H9 (cell line): ENCODE results near the gene HOXD8. TPM values are rescaled to one million over a fixed set of nuclear protein-coding genes. Genes with fewer than 3 reads are reported as not detected.
A peak's percentile ranks its signal among the peaks of the same experiment; 100 is the strongest.

ENCODE experiments used
- DNase-seq: peaks from one replicate; pipeline ENCODE4 v3.0.0-alpha.2; 2017
- H2AFZ ChIP-seq: one replicate; pipeline ENCODE4 v1.6.1; 2013; ENCODE audit warnings: mild to moderate bottlenecking, low read length, control low read depth, moderate library complexity
- H2AK5ac ChIP-seq: 2 replicates; pipeline ENCODE4 v1.6.1; 2013; ENCODE audit warnings: low read length, control low read depth, mixed read lengths; ENCODE audit not compliant: insufficient read length
- H2BK120ac ChIP-seq: one replicate; pipeline ENCODE4 v1.6.1; 2013; ENCODE audit warnings: low read depth, mild to moderate bottlenecking, low read length, control low read depth, inconsistent platforms; ENCODE audit not compliant: poor library complexity, severe bottlenecking
- H2BK12ac ChIP-seq: 2 replicates; pipeline ENCODE4 v1.6.1; 2013; ENCODE audit warnings: low read length, control low read depth, mixed read lengths, low read depth; ENCODE audit not compliant: insufficient read length
- H2BK15ac ChIP-seq: 2 replicates; pipeline ENCODE4 v1.6.1; 2013; ENCODE audit warnings: low read depth, low read length, control low read depth
- H2BK20ac ChIP-seq: one replicate; pipeline ENCODE4 v1.6.1; 2013; ENCODE audit warnings: low read depth, mild to moderate bottlenecking, low read length, control low read depth, inconsistent platforms; ENCODE audit not compliant: poor library complexity, severe bottlenecking
- H2BK5ac ChIP-seq: 2 replicates; pipeline ENCODE4 v1.6.1; 2013; ENCODE audit warnings: low read length, control low read depth, mixed read lengths; ENCODE audit not compliant: insufficient read length
- H3K14ac ChIP-seq: 2 replicates; pipeline ENCODE4 v1.6.1; 2013; ENCODE audit warnings: low read length, control low read depth; ENCODE audit not compliant: insufficient read depth
- H3K18ac ChIP-seq: 2 replicates; pipeline ENCODE4 v1.6.1; 2013; ENCODE audit warnings: low read depth, mild to moderate bottlenecking, mixed read lengths, low read length, control low read depth; ENCODE audit not compliant: insufficient read length
- H3K23ac ChIP-seq: 2 replicates; pipeline ENCODE4 v1.6.1; 2013; ENCODE audit warnings: low read length, control low read depth, mixed read lengths, low read depth; ENCODE audit not compliant: insufficient read length
- H3K23me2 ChIP-seq: 2 replicates; pipeline ENCODE4 v1.6.1; 2013; ENCODE audit warnings: low read depth, mild to moderate bottlenecking, mixed read lengths, low read length, control low read depth; ENCODE audit not compliant: insufficient read length, poor library complexity, severe bottlenecking
- H3K27ac ChIP-seq: 2 replicates; pipeline ENCODE4 v1.5.1; 2013; ENCODE audit warnings: low read length, control low read depth, mixed read lengths, low read depth; ENCODE audit not compliant: insufficient read length
- H3K27me3 ChIP-seq: 2 replicates; pipeline ENCODE4 v1.6.1; 2013; ENCODE audit warnings: low read length, control low read depth, inconsistent platforms; ENCODE audit not compliant: insufficient read depth
- H3K4ac ChIP-seq: 2 replicates; pipeline ENCODE4 v1.6.1; 2013; ENCODE audit warnings: low read depth, mild to moderate bottlenecking, control low read depth, inconsistent platforms, low read length, moderate library complexity
- H3K4me1 ChIP-seq: 2 replicates; pipeline ENCODE4 v1.6.1; 2013; ENCODE audit warnings: low read length, control low read depth, inconsistent platforms; ENCODE audit not compliant: insufficient read depth
- H3K4me2 ChIP-seq: 2 replicates; pipeline ENCODE4 v1.6.1; 2013; ENCODE audit warnings: low read length, control low read depth, mixed read lengths; ENCODE audit not compliant: insufficient read length, insufficient read depth
- H3K56ac ChIP-seq: 2 replicates; pipeline ENCODE4 v1.6.1; 2013; ENCODE audit warnings: low read depth, mild to moderate bottlenecking, mixed read lengths, low read length, control low read depth; ENCODE audit not compliant: insufficient read length
- H3K79me1 ChIP-seq: 2 replicates; pipeline ENCODE4 v1.6.1; 2013; ENCODE audit warnings: low read depth, mild to moderate bottlenecking, moderate library complexity, low read length, control low read depth, inconsistent platforms; ENCODE audit not compliant: insufficient read depth, poor library complexity, severe bottlenecking
- H3K79me2 ChIP-seq: 2 replicates; pipeline ENCODE4 v1.6.1; 2013; ENCODE audit warnings: low read length, control low read depth, inconsistent platforms; ENCODE audit not compliant: insufficient read depth
- H3K9ac ChIP-seq: 2 replicates; pipeline ENCODE4 v1.6.1; 2013; ENCODE audit warnings: low read length, control low read depth, mixed read lengths; ENCODE audit not compliant: insufficient read length; ENCODE audit errors: extremely low read depth
- H3K9me3 ChIP-seq: one replicate; pipeline ENCODE4 v1.6.1; 2013; ENCODE audit warnings: low read depth, low read length, inconsistent platforms; ENCODE audit not compliant: control insufficient read depth
- H3T11ph ChIP-seq: one replicate; pipeline ENCODE4 v1.6.1; 2013; ENCODE audit warnings: mild to moderate bottlenecking, low read length, control low read depth, inconsistent platforms
- H4K20me1 ChIP-seq: one replicate; pipeline ENCODE4 v1.6.1; 2013; ENCODE audit not compliant: control insufficient read depth, insufficient read length, insufficient read depth
- H4K5ac ChIP-seq: 2 replicates; pipeline ENCODE4 v1.6.1; 2013; ENCODE audit warnings: low read depth, mild to moderate bottlenecking, mixed read lengths, low read length, control low read depth; ENCODE audit not compliant: insufficient read length
- H4K8ac ChIP-seq: replicated peaks from 2 replicates; pipeline ENCODE4 v1.6.1; 2013; ENCODE audit warnings: low read length, control low read depth, mixed read lengths, low read depth; ENCODE audit not compliant: insufficient read length
- H4K91ac ChIP-seq: 2 replicates; pipeline ENCODE4 v1.6.1; 2013; ENCODE audit warnings: low read depth, mild to moderate bottlenecking, moderate library complexity, mixed read lengths, low read length, control low read depth; ENCODE audit not compliant: insufficient read length
- H3K27ac Mint-ChIP-seq, 3 experiments: 2 replicates in 2 of 3; 3 replicates in 1 of 3; pipeline ENCODE4 v1.8.0; 2020 to 2021; ENCODE audit warnings: mixed read lengths in 3 of 3, mild to moderate bottlenecking in 1 of 3, moderate library complexity in 1 of 3
- H3K27me3 Mint-ChIP-seq: 2 replicates; pipeline ENCODE4 v1.8.0; 2021; ENCODE audit warnings: low read depth, mild to moderate bottlenecking, moderate library complexity, mixed read lengths
- H3K36me3 Mint-ChIP-seq, 3 experiments: 2 replicates in 2 of 3; 3 replicates in 1 of 3; pipeline ENCODE4 v1.8.0; 2020 to 2021; ENCODE audit warnings: low read depth in 3 of 3, mixed read lengths in 3 of 3; ENCODE audit not compliant: insufficient read depth in 1 of 3
- H3K4me1 Mint-ChIP-seq, 2 experiments: 2 replicates each; pipeline ENCODE4 v1.8.0; 2020; ENCODE audit warnings: mixed read lengths in 2 of 2
- H3K4me3 Mint-ChIP-seq, 2 experiments: 2 replicates in 1 of 2; 3 replicates in 1 of 2; pipeline ENCODE4 v1.8.0; 2020 to 2021; ENCODE audit warnings: mild to moderate bottlenecking in 2 of 2, mixed read lengths in 2 of 2, moderate library complexity in 1 of 2
- H3K9me3 Mint-ChIP-seq, 2 experiments: 2 replicates in 1 of 2; 3 replicates in 1 of 2; pipeline ENCODE4 v1.8.0; 2020; ENCODE audit warnings: mild to moderate bottlenecking in 2 of 2, mixed read lengths in 2 of 2, moderate library complexity in 1 of 2
- WGBS: extraction: QIAGEN DNeasy Blood & Tissue Kit; methylation state at CpG from one replicate; pipeline ENCODE4 v1.1.7; 2013; ENCODE audit warnings: missing lambda C conversion rate, low lambda C conversion rate, mixed read lengths; ENCODE audit not compliant: insufficient read length; ENCODE audit errors: extremely low coverage; 5-methylcytosine and 5-hydroxymethylcytosine counted together
- total RNA-seq: library from RNA; stranded (reverse); gene quantifications from 2 replicates; pipeline ENCODE4 v1.2.1, GENCODE V29; 2021
- TF ChIP-seq, protein P1 (sequence below): fragments of 200-600 bp; sonication (generic); conservative IDR thresholded peaks from 3 replicates; pipeline ENCODE4 v1.8.0; 2021; ENCODE audit warnings: antibody characterized with exemption, mild to moderate bottlenecking

The HOXD8 gene
- total RNA-seq, 1 experiment from 2014 or later = not detected

DNA sequence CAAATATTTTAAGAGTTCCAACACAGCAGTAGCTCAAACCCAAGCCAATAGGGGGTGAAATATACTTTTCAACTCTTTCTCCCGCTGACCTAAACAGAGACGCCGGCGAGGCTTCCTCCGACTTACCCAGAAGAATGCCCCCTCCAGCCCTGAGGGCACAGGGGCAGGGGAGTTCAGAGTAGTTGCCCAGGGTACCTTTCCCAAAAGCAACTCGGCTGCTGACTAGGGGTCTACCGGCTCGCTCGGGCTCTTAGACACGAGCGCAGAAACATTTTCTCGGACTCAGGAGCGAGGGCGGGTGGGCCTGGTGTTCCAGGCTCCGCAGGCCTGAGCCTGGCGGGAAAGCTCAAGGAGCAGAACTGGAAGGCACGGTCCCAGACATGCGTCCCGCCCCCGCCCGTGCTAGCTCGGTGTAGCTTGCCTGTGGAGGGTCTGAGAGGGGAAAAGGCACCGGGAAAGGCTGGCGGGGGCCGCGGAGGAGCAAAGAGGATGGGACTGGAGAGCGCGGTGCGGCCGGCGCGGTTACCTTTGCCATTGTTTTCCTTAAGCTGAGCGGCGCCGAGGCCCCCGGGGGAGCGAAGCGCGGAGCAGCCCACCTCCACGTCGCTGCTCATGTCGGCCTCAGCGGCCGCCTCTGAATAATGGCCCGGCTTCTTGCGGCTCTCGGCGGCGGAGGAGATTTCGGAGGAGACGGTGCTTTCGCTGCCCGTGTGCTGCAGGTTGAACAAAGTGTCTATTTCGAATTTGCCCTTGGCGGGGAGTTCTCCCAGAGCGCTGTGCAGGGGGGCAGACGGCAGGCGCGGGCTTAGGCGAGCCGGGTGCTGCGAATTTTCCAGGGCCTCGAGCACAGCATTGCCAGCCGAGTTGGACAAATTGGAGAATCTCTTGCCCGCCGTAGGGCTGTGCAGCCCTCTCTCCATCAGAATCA lies 46.4 kb upstream of the HOXD8 start:
- Histone ChIP-seq H2BK5ac (no peak overlapping the region), H3K27me3 (peaks cover 95% of the 10 kb centered on the region), H2BK12ac (no peak overlapping the region), H3K4me2 (no peak overlapping the region), H3K4me1 (no peaks in the 10 kb centered on the region), H2AK5ac (no peak overlapping the region), H2AFZ (no peak overlapping the region), H3K27ac (no peak overlapping the region), H3K9me3 (no peaks in the 10 kb centered on the region), H3K23me2 (peaks cover 7% of the 10 kb centered on the region), H3K23ac (no peak overlapping the region), H3K18ac (no peak overlapping the region), H3K56ac (no peak overlapping the region), H3K9ac (no peak overlapping the region), H3K79me1 (no peaks in the 10 kb centered on the region), H3K79me2 (no peaks in the 10 kb centered on the region), H4K8ac (no peak overlapping the region), H4K20me1 (no peaks in the 10 kb centered on the region), H2BK120ac (no peak overlapping the region), H4K5ac (no peak overlapping the region), H3T11ph (no peak overlapping the region), H2BK20ac (no peak overlapping the region), H3K14ac (no peak overlapping the region), H4K91ac (no peak overlapping the region), H2BK15ac (no peak overlapping the region), H3K4ac (no peak overlapping the region)
- WGBS = no CpG with 5 or more reads among the region's 66 CpGs
- H3K27me3 Mint-ChIP-seq = peaks cover 97% of the 10 kb centered on the region
- peaks cover 5 to 9% of the 10 kb centered on the region in 2 experiments; a peak in 4 of 5 replicates for H3K9me3 Mint-ChIP-seq
- TF ChIP-seq, protein P1, sequence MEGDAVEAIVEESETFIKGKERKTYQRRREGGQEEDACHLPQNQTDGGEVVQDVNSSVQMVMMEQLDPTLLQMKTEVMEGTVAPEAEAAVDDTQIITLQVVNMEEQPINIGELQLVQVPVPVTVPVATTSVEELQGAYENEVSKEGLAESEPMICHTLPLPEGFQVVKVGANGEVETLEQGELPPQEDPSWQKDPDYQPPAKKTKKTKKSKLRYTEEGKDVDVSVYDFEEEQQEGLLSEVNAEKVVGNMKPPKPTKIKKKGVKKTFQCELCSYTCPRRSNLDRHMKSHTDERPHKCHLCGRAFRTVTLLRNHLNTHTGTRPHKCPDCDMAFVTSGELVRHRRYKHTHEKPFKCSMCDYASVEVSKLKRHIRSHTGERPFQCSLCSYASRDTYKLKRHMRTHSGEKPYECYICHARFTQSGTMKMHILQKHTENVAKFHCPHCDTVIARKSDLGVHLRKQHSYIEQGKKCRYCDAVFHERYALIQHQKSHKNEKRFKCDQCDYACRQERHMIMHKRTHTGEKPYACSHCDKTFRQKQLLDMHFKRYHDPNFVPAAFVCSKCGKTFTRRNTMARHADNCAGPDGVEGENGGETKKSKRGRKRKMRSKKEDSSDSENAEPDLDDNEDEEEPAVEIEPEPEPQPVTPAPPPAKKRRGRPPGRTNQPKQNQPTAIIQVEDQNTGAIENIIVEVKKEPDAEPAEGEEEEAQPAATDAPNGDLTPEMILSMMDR = no peak
- no peaks in the 10 kb centered on the region for H3K36me3 Mint-ChIP-seq
- peak; percentile 60 for DNase-seq
- H3K4me3 Mint-ChIP-seq = peak overlapping the region; percentile 24 to 64; a peak in 3 of 5 replicates
- H3K27ac Mint-ChIP-seq = no peak overlapping the region
- peaks cover 20 to 49% of the 10 kb centered on the region in 2 experiments for H3K4me1 Mint-ChIP-seq
